ENCODE data around the gene FAM177B. TPM values are rescaled to one million over a fixed set of nuclear protein-coding genes. Genes with fewer than 3 reads are reported as not detected.
"Not testable (repeated sequence)": the region's sequence is repeated elsewhere in the genome, so short reads cannot be mapped to it uniquely, and the experiment has no call there.

FAM177B gene
- total RNA-seq, 6 donors from 2014 or later: 0.46 to 0.79 (median 0.64) TPM; not detected in 3

DNA sequence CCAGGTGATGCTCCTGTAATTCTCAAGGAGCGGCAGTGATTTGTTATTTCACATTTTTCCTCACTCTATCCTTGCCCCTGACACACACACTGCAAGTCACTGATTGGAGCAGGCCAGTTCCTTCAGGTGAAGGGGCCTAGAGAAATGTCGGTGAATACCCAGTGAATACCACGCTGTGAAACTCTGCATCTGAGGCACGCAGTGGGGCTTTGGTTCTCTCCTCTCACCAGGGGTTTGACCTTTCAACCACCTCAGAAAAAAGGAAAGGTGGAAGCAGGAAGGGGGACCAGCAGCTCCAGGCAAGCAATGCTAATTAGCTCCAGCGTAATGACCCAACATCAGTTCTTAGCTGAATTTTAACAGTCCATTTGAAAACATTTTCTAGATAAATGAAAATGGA, 532 bp upstream of the FAM177B start:
- DNase-seq (no peak), ATAC-seq (ENCODE audit: low FRiP score in 2 of 2) (no peak)
- TF ChIP-seq POLR2A (IDR thresholded peaks at IDR 0.05) (no peak), EP300 (IDR thresholded peaks at IDR 0.05) (no peak), POLR2AphosphoS5 (IDR thresholded peaks at IDR 0.05) (no peak)
- TF ChIP-seq, protein P1, sequence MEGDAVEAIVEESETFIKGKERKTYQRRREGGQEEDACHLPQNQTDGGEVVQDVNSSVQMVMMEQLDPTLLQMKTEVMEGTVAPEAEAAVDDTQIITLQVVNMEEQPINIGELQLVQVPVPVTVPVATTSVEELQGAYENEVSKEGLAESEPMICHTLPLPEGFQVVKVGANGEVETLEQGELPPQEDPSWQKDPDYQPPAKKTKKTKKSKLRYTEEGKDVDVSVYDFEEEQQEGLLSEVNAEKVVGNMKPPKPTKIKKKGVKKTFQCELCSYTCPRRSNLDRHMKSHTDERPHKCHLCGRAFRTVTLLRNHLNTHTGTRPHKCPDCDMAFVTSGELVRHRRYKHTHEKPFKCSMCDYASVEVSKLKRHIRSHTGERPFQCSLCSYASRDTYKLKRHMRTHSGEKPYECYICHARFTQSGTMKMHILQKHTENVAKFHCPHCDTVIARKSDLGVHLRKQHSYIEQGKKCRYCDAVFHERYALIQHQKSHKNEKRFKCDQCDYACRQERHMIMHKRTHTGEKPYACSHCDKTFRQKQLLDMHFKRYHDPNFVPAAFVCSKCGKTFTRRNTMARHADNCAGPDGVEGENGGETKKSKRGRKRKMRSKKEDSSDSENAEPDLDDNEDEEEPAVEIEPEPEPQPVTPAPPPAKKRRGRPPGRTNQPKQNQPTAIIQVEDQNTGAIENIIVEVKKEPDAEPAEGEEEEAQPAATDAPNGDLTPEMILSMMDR (IDR thresholded peaks at IDR 0.05): no peak
- Histone ChIP-seq H3K9me3 (no peaks in the 10 kb centered on the region), H3K4me1 (no peaks in the 10 kb centered on the region), H3K27me3 (no peaks in the 10 kb centered on the region), H3K27ac (no peak overlapping the region), H3K36me3 (peaks cover 16 to 54% (median 30%) of the 10 kb centered on the region in 4 donors), H3K4me3 (no peak overlapping the region)
- WGBS, 2 donors: 72 to 73% methylated on average over 5 of the region's 5 CpGs

DNA sequence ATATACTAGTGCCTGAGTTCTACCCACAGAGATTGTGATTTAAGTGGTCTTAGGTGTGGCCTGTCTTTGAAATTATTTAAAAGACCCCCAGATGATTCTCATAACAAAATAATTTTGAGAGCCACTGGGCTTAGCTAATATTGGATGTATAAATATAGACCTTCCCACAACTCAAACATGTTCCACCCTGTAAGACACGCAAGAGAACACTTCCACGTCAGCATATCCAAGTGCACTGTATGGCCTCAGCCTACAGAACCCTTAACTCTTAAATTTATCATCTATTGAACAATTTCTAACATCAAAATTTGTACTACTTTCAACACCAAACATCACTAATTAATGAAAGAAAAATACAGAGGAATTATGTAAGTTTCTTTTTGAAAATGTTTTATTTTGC, 2.5 kb downstream of the FAM177B start:
- no peaks in the 10 kb centered on the region for H3K9me3 ChIP-seq
- H3K27me3 ChIP-seq: no peaks in the 10 kb centered on the region
- TF ChIP-seq POLR2A (IDR thresholded peaks at IDR 0.05): no peak
- no peak for TF ChIP-seq EP300 (IDR thresholded peaks at IDR 0.05)
- TF ChIP-seq, protein P1 (IDR thresholded peaks at IDR 0.05): no peak
- no peak for TF ChIP-seq POLR2AphosphoS5 (IDR thresholded peaks at IDR 0.05)
- WGBS, 2 donors: 76 to 83% methylated on average over 2 of the region's 2 CpGs
- peaks cover 3 to 24% (median 10%) of the 10 kb centered on the region in 4 donors for H3K36me3 ChIP-seq
- no peak for DNase-seq
- peak overlapping the region in 1 of 4 donors; percentile 15 for H3K27ac ChIP-seq
- H3K4me3 ChIP-seq: no peak overlapping the region
- ATAC-seq (ENCODE audit: low FRiP score in 2 of 2): no peak
- no peaks in the 10 kb centered on the region for H3K4me1 ChIP-seq

DNA sequence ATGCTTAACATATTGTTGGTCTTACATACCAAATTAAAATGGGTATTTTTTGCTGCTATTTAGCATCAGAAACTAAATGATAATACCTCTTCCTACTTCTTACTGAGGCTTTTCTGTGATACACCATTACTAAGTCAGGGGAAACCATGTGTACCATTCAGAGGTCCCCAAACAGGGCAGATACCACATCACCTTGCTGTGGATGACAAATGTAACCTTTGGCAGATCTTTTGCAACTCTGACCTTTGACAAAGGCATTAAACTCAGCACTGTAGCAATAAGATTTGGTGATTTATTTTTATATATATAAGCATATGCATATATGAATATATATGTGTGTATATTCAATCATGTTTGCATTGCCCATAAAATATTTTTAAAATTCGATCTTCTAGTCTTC, 2.9 kb downstream of the FAM177B start:
- H3K36me3 ChIP-seq: peaks cover 0 to 19% (median 8%) of the 10 kb centered on the region in 4 donors
- ATAC-seq (ENCODE audit: low FRiP score in 2 of 2) (no peak), DNase-seq (no peak)
- no peak overlapping the region for H3K4me3 ChIP-seq
- TF ChIP-seq POLR2A (IDR thresholded peaks at IDR 0.05): no peak
- no peaks in the 10 kb centered on the region for H3K4me1 ChIP-seq
- no peaks in the 10 kb centered on the region for H3K27me3 ChIP-seq
- 75 to 86% methylated on average over 1 of the region's 1 CpG for WGBS, 2 donors
- no peak overlapping the region for H3K27ac ChIP-seq
- no peaks in the 10 kb centered on the region for H3K9me3 ChIP-seq

DNA sequence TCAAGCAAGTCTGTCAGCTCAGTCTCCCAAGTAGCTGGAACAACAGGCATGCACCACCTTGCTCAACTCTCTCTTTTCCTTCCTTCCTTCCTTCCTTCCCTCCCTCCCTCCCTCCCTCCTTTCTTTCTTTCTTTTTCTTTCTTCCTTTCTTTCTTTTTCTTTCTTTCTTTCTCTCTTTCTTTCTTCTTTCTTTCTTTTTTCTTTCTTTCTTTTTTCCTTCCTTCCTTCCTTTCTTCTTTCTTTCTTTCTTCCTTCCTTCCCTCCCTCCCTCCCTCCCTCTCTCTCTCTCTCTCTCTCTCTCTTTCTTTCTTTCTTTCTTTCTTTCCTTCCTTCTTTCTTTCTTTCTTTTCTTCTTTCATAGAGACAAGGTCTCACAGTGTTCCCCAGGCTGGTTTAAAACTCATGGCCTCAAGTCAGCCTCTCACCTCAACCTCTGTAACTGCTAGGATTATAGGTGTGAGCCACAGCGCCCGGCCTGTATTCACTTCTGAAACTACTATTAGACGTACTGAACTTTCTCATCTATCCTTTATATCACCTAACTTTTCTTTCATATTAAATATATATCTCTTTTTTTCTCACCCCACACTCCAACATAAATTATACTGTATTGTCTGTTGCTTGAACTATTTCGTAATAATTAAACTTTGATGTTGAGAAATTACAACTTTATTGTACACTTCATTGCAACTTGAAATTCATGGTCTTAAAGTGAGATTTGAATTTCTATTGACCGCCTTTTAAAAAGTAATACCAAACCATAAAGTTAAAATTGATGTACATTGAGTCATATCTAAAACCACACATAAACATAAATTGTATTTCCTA, 4.8 kb downstream of the FAM177B start:
- H3K36me3 ChIP-seq; H3K27ac ChIP-seq; H3K27me3 ChIP-seq; H3K9me3 ChIP-seq; H3K4me1 ChIP-seq; DNase-seq; H3K4me3 ChIP-seq; ATAC-seq (ENCODE audit: low FRiP score in 2 of 2): not testable (repeated sequence)
- 88 to 94% methylated on average over 5 of the region's 5 CpGs for WGBS, 2 donors

DNA sequence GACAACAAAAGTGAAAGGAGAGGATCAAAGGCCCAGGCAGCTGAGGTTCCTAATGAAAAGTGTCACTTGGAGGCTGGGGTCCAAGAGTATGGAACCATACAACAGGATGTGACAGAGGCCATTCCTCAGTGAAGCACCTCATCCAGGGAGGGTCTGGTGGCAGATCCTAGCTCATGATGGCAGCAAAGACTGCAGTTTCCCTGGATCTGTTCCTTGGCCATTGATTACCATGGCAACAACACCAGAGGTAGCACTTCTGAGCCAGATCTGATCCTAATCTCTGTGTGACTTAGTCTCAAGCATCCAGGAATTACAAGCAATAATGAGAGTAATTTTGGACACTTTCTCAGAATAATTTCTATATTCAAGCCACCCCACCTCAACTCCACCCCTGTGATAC, 12.9 kb downstream of the FAM177B start:
- Histone ChIP-seq H3K27ac (no peak overlapping the region), H3K4me3 (no peak overlapping the region), H3K9me3 (no peaks in the 10 kb centered on the region), H3K36me3 (no peaks in the 10 kb centered on the region), H3K4me1 (no peaks in the 10 kb centered on the region), H3K27me3 (no peaks in the 10 kb centered on the region)
- DNase-seq (no peak), ATAC-seq (ENCODE audit: low FRiP score in 2 of 2) (no peak)
- no peak for TF ChIP-seq POLR2A (IDR thresholded peaks at IDR 0.05)
- TF ChIP-seq, protein P1 (IDR thresholded peaks at IDR 0.05): no peak
- TF ChIP-seq EP300 (IDR thresholded peaks at IDR 0.05): no peak
- no peak for TF ChIP-seq POLR2AphosphoS5 (IDR thresholded peaks at IDR 0.05)

DNA sequence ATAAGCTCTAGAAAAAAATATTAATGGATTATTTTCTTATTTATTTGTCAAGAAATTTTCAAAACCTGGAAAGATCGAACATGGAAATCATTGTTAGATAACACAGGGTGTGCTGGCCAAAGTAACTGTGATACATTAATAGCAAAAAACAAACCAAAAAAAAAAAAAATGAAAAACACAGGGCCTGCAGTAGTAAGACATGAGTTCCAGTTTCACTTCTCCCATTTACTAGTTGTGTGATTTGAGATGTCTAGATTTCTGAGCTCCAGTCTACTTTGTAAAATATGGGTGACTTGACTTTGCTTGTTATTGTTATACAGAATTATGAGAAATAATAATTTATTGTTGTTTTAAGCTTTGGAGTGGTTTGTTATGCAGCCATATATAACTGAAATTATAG, 13.6 kb downstream of the FAM177B start:
- no peak for ATAC-seq (ENCODE audit: low FRiP score in 2 of 2)
- WGBS, 2 donors: 82 to 90% methylated on average over 1 of the region's 1 CpG

More for the DNA sequence above, 13.6 kb downstream of the FAM177B start:
- no peak for TF ChIP-seq EP300 (IDR thresholded peaks at IDR 0.05)
- no peak for TF ChIP-seq POLR2AphosphoS5 (IDR thresholded peaks at IDR 0.05)
- no peak for TF ChIP-seq POLR2A (IDR thresholded peaks at IDR 0.05)
- TF ChIP-seq, protein P1 (IDR thresholded peaks at IDR 0.05): no peak
- no peaks in the 10 kb centered on the region for H3K4me1 ChIP-seq
- no peaks in the 10 kb centered on the region for H3K9me3 ChIP-seq
- no peak for DNase-seq
- no peaks in the 10 kb centered on the region for H3K36me3 ChIP-seq
- H3K4me3 ChIP-seq: no peak overlapping the region
- H3K27ac ChIP-seq: no peak overlapping the region
- H3K27me3 ChIP-seq: no peaks in the 10 kb centered on the region

Data from upper lobe of left lung (tissue), 6 donors.